ENCODE results near the gene SIRT6.
A peak's percentile ranks its signal among the peaks of the same experiment; 100 is the strongest.
"Not testable (repeated sequence)": the region's sequence is repeated elsewhere in the genome, so short reads cannot be mapped to it uniquely, and the experiment has no call there.

Gene SIRT6

GRCh38 chr19:4182084-4182810, at the start of gene SIRT6, which contains the start of gene ANKRD24:
SIRT6 (minus strand) TSS chr19:4182563; CDS start chr19:4182539, 24 bp downstream.
ANKRD24 (plus strand) TSS chr19:4182689; CDS start chr19:4186426, 3,737 bp downstream.
- DNase-seq: peak; percentile 89

GRCh38 chr19:4232139-4232538, 49.8 kb upstream of the SIRT6 start:
- not testable (repeated sequence) for DNase-seq

- not testable (repeated sequence) for DNase-seq
These were observed 49.2 kb upstream of the SIRT6 start for GRCh38 chr19:4231521-4231920.

- not testable (repeated sequence) for DNase-seq
These were observed 47.9 kb upstream of the SIRT6 start for GRCh38 chr19:4230237-4230636.

GRCh38 chr19:4229179-4229931, 47.0 kb upstream of the SIRT6 start, which contains the start of gene EBI3:
EBI3 (plus strand) TSS chr19:4229523; CDS start chr19:4229551, 28 bp downstream.
- DNase-seq: peak; percentile 78

- DNase-seq: no peak
These were observed 46.4 kb upstream of the SIRT6 start for GRCh38 chr19:4228765-4229178.

GRCh38 chr19:4227771-4228170, 45.4 kb upstream of the SIRT6 start:
- DNase-seq: no peak

GRCh38 chr19:4225885-4226284, 43.5 kb upstream of the SIRT6 start:
- no peak for DNase-seq

- no peak for DNase-seq
These were observed 42.1 kb upstream of the SIRT6 start for GRCh38 chr19:4224470-4224869.

- DNase-seq: no peak
These were observed 37.8 kb upstream of the SIRT6 start for GRCh38 chr19:4220188-4220587.

GRCh38 chr19:4218523-4218922, 36.2 kb upstream of the SIRT6 start:
- not testable (repeated sequence) for DNase-seq

- DNase-seq: no peak
These were observed 35.3 kb upstream of the SIRT6 start for GRCh38 chr19:4217429-4218264.

GRCh38 chr19:4216846-4217245, 34.5 kb upstream of the SIRT6 start:
- DNase-seq: no peak

- no peak for DNase-seq
These were observed 33.4 kb upstream of the SIRT6 start for GRCh38 chr19:4215807-4216206.

GRCh38 chr19:4213116-4213515, 30.8 kb upstream of the SIRT6 start:
- no peak for DNase-seq

- no peak for DNase-seq
These were observed 27.9 kb upstream of the SIRT6 start for GRCh38 chr19:4210166-4210731.

GRCh38 chr19:4208385-4209094, 26.2 kb upstream of the SIRT6 start:
- DNase-seq: peak; percentile 67

- peak; percentile 65 for DNase-seq
These were observed 24.6 kb upstream of the SIRT6 start for GRCh38 chr19:4206818-4207484.

GRCh38 chr19:4201798-4202197, 19.4 kb upstream of the SIRT6 start:
- no peak for DNase-seq

GRCh38 chr19:4200940-4201542, 18.7 kb upstream of the SIRT6 start:
- no peak for DNase-seq

- DNase-seq: no peak
These were observed 17.4 kb upstream of the SIRT6 start for GRCh38 chr19:4199699-4200293.

All from NCI-H226 (cell line).